ENCODE measurements around the gene TMEM244. TPM values are rescaled to one million over a fixed set of nuclear protein-coding genes. Genes with fewer than 3 reads are reported as not detected.

Gene TMEM244
- total and polyA plus RNA-seq, 2 of the 4 experiments (the other 2 are of a cell fraction) = 0.21 to 0.36 TPM

- Histone ChIP-seq H3K23ac (ENCODE audit: low read depth, low read length) (no peak overlapping the region), H4K5ac (ENCODE audit: low read depth, low read length) (no peak overlapping the region), H3K79me1 (ENCODE audit: low read depth in 1 of 2, low read length in 2 of 2) (no peaks in the 10 kb centered on the region), H2AK5ac (ENCODE audit: low read depth, low read length) (peak overlapping the region; percentile 84), H2AK9ac (replicated peaks; ENCODE audit: low read depth, low read length, poor library complexity) (no peak overlapping the region), H4K8ac (ENCODE audit: low read depth in 2 of 2, low read length in 2 of 2) (peak overlapping the region in 1 of 2 experiments; percentile 29; a peak in 1 of 4 replicates), H4K20me1 (ENCODE audit: insufficient read depth, low read length) (no peaks in the 10 kb centered on the region), H2BK5ac (ENCODE audit: low read depth, low read length, poor library complexity, severe bottlenecking) (peak overlapping the region; percentile 44), H3K14ac (replicated peaks; ENCODE audit: low read depth, low read length) (no peak overlapping the region; the same call in 1 of the 2 replicates), H3K4me2 (ENCODE audit: low read depth, low read length) (no peak overlapping the region), H3K36me3 (ENCODE audit: control insufficient read depth, insufficient read depth, low read length) (no peaks in the 10 kb centered on the region), H2AFZ (replicated peaks; ENCODE audit: low read length, poor library complexity) (peak overlapping the region; percentile 76), H3K18ac (ENCODE audit: low read depth, low read length) (no peak overlapping the region), H4K91ac (ENCODE audit: insufficient read depth, low read depth, low read length) (0 out of 2 replicates have a peak overlapping the region, but pooled peaks have one; percentile 27), H3K9me1 (ENCODE audit: insufficient read depth, low read length) (peaks cover 7% of the 10 kb centered on the region), H3K9ac (ENCODE audit: low read depth, low read length) (no peak overlapping the region), H3K4me1 (ENCODE audit: control insufficient read depth, insufficient read depth, low read length) (peaks cover 3% of the 10 kb centered on the region), H2BK120ac (ENCODE audit: low read depth, low read length) (peak overlapping the region; percentile 38; the same call in 1 of the 2 replicates), H3K4ac (ENCODE audit: low read depth, low read length) (peak overlapping the region; percentile 65), H2BK20ac (ENCODE audit: low read depth, low read length) (peak overlapping the region; percentile 30), H3K9me3 (ENCODE audit: control insufficient read depth, insufficient read depth, low read length) (no peaks in the 10 kb centered on the region), H2BK15ac (ENCODE audit: low read depth, low read length) (peak overlapping the region; percentile 73; the same call in 1 of the 3 replicates), H3K27ac (ENCODE audit: insufficient read depth, low read length) (no peak overlapping the region), H3K4me3 (ENCODE audit: insufficient read depth, low read depth, low read length) (no peak overlapping the region), H3K27me3 (ENCODE audit: control insufficient read depth, insufficient read depth, low read length) (no peaks in the 10 kb centered on the region), H3K56ac (ENCODE audit: extremely low read depth, insufficient read depth, low read length) (no peak overlapping the region)
- CTCF ChIA-PET = interaction anchor here (1.1 to 2.1 kb wide), 2 partner anchors 91 to 131 kb away, joined by 3 to 7 read pairs; no protein-coding TSS in a partner anchor
- intact Hi-C loops (cut with micrococcal nuclease) = loop anchor here (10.0 kb wide), 1 partner anchor 296 kb away; no protein-coding TSS in a partner anchor
- in situ Hi-C loops (cut with MboI; ENCODE audit: low sequenced_read_pairs) = no loop called here
- no CpG with 5 or more reads among the region's 4 CpGs for WGBS, 2 experiments (ENCODE audit: extremely low coverage in 2 of 2, insufficient read length in 1 of 2)
- dilution Hi-C loops (cut with HindIII; ENCODE audit: low sequenced_read_pairs, unreplicated experiment) = no loop called here
- peak; percentile 50 for DNase-seq
- POLR2A ChIA-PET (ENCODE audit: unreplicated experiment) = no interaction called here
- TF ChIP-seq BHLHE40 (IDR thresholded peaks at IDR 0.05; ENCODE audit: low read depth, low read length) = peak; percentile 67
- TF ChIP-seq NFE2L2 (IDR thresholded peaks at IDR 0.05; ENCODE audit: low read depth, low read length) = no peak
- TF ChIP-seq CEBPB (IDR thresholded peaks at IDR 0.05; ENCODE audit: low read depth, low read length) = no peak
- TF ChIP-seq MAZ (IDR thresholded peaks at IDR 0.05; ENCODE audit: borderline replicate concordance, low read depth, low read length) = no peak
- no peak for TF ChIP-seq ELK1 (IDR thresholded peaks at IDR 0.05; ENCODE audit: borderline replicate concordance, low read depth, low read length)
- ATAC-seq (ENCODE audit: low read depth) = no peak
- no TSS peak for BruUV-seq (replicated peaks)
These were observed 29.6 kb upstream of the TMEM244 start for GRCh38 chr6:129890701-129891100.

Data from IMR-90 (cell line).